GM21381 (cell line): ENCODE results near the gene TIRAP.
A peak's percentile ranks its signal among the peaks of the same experiment; 100 is the strongest.
"Not testable (repeated sequence)": the region's sequence is repeated elsewhere in the genome, so short reads cannot be mapped to it uniquely, and the experiment has no call there.

Source experiments
- ATAC-seq: cut with Tn5 transposase; IDR thresholded peaks from one replicate; pipeline ENCODE4 v1.9.1; 2021; ENCODE audit warnings: mild to moderate bottlenecking, moderate library complexity; ENCODE audit not compliant: unreplicated experiment

The TIRAP gene

DNA sequence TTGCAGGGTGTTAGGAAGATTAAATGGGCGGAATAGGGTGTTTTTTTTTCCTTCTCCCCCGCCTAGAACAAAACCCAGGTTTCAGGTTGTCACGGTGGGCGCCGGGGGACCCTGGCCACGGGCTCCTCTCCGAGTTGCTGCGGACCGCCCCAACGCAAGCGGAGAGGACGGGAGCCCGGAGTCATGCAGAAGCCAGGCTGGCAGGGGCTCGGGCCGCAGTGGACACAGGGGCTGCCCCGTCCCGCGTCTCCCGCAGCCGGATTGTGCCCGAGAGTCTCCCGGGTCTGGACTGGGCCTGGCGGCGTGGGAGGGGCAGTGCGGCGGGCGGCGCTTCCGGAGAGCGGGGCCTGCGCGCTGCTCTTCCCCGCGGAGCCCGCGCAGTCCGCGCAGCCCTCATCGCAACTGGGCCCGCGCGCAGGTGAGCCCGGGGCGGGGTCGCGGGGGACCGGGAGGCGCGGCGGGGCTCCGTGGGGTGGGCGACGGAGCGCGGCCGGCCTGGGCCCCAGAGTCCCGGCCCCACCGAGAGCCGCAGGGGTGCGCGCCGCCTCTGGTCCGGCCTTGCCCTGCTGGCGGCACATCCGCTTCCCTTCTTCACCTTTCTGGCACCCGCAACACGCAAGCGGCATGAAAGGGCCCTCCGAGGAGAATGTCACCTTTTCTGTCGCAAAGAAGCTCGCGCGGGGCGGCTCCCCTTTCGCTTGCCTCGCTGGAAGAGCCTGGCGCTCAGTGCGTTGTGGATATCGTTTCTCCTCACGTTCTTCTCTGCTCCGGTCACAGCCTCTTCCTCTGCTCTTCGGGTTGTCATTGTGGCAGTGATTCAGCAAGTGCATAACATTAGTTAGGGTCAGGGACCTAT, at the start of gene TIRAP:
Gene TIRAP (plus strand): TSS at position 358 of the 856 bp plus-strand sequence. CDS start 7,802 bp downstream, outside the sequence.
- peak; percentile 59 for ATAC-seq

DNA sequence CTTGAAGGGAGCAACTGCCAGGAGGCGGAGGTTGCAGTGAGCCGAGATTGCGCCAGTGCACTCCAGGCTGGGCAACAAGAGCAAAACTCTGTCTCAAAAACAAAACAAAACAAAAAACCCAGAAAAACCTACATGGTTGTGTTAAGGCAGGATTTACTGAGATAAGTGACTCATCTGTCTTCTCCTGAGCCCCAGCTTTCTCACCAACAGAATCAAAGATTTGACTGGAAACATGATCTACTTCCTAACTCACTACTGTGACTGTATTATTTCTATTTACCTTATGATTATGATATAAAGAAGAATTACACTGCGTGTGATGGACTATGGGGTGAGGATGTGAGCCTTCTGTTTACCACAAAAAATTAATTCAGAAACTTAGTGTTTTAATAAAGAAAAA, 49.5 kb upstream of the TIRAP start:
- ATAC-seq: no peak

DNA sequence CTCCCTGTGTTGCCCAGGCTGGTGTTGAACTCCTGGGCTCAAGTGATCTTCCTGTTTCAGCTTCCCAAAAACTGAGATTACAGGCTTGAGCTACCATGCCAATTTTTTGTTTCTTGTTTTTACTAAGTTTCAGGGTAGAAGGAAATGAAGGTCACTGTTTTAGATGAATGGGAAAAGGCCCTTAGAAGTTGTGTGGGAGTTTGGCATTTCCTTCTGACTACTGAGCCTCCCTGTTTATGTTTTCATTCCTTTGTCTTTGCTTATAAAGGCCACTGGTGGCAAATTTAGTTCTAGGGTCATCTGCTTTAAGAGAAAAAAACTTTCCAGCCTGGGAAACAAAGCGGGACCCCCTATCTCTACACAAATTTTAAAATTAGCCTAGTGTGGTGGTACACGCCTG, 36.3 kb upstream of the TIRAP start:
- ATAC-seq: no peak

- ATAC-seq: no peak
Measured at GRCh38 chr11:126253265-126253664, 29.6 kb upstream of the TIRAP start.

GRCh38 chr11:126254819-126255218, 28.1 kb upstream of the TIRAP start:
- ATAC-seq: no peak

GRCh38 chr11:126255507-126255906, 27.4 kb upstream of the TIRAP start:
- ATAC-seq: not testable (repeated sequence)

GRCh38 chr11:126256216-126256615, 26.7 kb upstream of the TIRAP start:
- ATAC-seq: no peak

- ATAC-seq: no peak
Measured at GRCh38 chr11:126257144-126257543, 25.7 kb upstream of the TIRAP start.

- no peak for ATAC-seq
Measured at GRCh38 chr11:126257764-126258163, 25.1 kb upstream of the TIRAP start.

DNA sequence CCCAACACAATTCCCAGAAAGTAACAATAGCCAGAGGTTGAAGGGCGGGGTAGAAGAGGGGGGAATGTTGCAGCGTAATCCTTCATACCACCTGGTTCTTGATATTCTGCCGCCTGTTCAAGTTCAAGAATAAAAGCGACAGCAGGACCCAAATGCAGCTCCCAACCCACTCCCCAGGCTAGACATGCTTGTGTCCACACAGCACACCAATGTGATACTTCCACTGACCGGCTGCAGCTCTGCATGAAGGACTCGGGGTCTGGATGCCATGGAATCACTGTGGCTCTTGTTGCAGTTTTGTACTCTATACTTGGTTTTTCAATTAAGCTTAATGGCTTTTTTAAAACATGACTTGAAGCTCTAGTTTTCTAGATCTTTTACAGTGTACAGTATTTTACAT, 20.7 kb upstream of the TIRAP start:
- no peak for ATAC-seq

DNA sequence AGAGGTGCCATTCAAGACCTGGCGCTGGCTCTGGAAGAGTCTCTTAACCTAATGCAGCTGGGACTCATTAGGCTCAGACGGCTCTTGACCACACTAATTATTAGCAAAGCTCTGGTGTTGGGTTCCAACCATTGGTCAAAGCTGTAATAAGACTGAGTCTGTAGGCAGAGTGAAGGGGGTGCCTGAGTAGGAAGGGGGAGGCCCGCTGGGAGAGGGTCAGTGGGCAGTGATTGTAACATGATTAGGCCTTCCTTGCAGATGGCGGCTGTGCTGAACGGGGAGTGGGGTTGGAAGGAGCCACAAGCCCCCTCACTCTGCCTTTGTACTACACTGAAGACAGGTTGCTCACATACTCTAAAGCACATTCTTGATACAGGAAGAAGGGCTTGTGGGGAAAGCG, 19.4 kb upstream of the TIRAP start:
- no peak for ATAC-seq

DNA sequence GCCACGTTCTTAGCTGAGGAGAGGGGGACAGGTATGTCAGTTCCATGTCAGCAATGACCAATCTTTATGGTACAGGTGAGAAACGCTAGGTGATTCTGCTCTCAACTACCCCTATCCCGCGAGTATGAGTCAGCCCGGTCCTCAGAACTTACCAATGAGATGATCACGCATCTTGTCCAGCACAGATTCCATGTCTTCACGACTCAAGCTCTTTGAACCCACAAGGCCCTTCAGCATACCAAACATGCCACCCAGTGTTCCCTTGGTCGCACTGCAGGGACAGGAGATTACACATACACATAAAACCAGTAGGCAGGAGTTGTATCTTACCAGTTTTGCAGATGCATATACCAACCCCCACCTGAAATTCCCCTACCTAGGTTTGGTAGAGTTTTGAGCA, 17.1 kb upstream of the TIRAP start:
- no peak for ATAC-seq

GRCh38 chr11:126267650-126268049, 15.2 kb upstream of the TIRAP start:
- ATAC-seq: no peak

GRCh38 chr11:126268361-126268707, 14.6 kb upstream of the TIRAP start:
- no peak for ATAC-seq

DNA sequence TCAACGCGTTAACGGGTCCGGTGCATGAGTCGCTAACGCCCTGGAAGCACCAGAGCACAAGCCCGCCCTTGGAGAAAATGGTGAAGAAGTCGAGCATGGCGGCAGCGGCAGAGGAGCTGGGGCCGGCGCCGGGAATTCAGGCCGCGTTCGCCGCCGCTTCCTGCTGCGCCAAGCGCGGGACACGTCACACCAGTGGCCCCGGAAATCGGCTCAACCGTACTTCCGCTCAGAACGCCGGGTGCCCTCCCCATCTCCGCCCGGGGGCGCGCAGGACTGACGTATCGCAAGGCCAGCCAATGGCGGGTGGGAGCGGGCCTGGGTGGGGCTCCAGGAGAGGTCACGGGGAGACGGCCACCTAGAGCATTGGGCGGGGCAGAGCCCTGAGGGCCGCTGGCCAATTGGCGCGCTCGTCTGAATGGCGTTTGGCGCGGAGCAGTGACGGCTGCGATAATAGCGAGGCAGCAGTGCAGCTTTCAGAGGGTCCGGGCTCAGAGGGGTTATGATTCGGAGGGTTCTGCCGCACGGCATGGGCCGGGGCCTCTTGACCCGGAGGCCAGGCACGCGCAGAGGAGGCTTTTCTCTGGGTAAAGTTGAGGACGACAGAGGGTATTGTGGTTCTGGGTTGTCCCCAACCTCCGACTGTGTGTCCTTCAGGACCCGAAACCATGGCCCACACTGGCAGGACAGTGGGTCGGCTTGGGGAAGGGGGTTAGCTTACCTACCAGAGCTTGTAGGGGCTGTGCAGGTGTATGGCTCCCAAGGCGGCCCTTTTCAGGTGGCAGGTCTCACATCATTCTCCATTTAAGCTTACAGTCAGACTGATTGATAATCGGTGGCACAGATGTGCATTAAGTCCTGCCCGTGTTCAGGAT, 13.9 kb upstream of the TIRAP start, which contains the start of the genes FOXRED1 and SRPRA:
Gene FOXRED1 (plus strand): TSS at position 447 of the 872 bp plus-strand sequence. CDS start 53 bp downstream, at position 500.
Gene SRPRA (minus strand): TSS at position 188 of the 872 bp plus-strand sequence. CDS start 91 bp downstream, at position 97.
- ATAC-seq: peak; percentile 99

- no peak for ATAC-seq
Measured at GRCh38 chr11:126277322-126277721, 5.6 kb upstream of the TIRAP start.

DNA sequence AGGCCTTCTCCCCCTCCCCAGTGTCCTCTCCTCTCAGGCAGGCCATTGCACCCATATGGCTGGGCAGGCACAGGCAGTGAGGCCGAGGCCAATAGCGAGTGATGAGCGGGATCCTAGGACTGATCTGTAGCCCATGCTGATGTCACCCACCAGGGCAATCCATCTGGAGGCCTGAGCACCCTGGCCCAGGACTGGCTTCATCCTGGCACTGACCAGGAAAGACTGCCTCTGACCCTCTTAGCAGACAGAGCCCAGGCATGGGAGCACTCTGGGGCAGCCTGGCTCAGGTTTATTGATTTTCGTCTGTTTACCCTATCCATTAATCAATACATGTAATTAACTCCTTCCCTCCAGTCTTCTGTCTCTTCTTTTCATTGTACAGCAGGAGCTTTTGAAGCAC, 5.1 kb upstream of the TIRAP start:
- ATAC-seq: no peak

DNA sequence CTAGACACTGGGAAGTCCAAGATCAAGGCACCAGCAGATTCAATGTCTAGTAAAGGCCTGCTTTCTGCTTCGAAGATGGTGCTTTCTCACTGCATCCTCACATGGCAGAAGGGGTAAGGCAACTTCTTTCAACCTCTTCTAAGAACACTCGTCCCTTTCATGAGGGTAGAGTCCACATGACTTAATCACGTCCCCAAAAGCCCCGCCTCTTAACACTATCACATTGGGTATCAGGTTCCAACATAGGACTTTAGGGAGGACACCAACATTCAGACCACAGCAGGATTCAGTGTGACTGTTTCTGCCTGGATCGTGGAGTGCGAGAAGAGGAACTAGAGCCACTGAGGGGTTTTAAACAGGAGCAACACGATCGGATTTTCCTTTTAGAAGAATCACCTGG, 3.7 kb upstream of the TIRAP start:
- ATAC-seq: no peak

DNA sequence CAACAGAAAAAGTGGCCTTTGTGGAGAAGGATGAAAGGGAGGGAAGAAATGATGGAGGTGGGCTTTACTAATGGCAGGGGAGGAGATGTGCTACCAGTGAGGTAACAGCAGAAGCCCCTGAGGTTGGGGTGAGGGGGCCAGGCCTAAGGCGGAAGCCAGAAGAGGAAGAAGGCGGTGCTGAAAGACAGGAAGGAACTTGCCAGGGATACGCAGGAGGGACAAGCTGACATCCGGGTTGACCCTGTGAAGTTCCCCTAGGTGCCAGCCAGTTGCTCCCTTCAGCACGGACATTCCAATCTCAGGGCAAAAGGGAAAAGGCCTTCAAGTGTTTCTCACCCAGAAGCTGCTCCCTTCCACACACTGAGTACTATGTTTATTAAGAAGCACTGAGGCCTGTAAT, 2.3 kb upstream of the TIRAP start:
- ATAC-seq: no peak

DNA sequence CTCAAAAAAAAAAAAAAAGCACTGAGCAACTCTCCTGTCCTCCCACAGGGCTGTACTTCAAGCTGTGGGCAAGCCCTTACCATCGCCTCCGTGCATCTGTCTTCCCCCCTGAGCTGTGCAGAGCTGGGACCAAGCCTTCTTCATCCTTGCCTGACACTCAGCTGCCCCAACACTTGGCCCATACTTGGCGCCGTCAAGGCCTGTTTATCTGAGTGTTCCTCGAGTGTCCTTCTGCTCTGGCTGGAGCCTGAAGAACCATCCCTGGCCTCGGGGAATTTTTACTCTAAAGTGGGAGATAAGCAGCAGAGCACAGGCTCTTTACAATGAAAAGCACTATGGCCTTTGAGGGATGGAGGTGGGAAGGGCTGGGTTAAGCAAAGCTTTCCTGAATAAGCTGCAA, 1.6 kb upstream of the TIRAP start:
- ATAC-seq: no peak

DNA sequence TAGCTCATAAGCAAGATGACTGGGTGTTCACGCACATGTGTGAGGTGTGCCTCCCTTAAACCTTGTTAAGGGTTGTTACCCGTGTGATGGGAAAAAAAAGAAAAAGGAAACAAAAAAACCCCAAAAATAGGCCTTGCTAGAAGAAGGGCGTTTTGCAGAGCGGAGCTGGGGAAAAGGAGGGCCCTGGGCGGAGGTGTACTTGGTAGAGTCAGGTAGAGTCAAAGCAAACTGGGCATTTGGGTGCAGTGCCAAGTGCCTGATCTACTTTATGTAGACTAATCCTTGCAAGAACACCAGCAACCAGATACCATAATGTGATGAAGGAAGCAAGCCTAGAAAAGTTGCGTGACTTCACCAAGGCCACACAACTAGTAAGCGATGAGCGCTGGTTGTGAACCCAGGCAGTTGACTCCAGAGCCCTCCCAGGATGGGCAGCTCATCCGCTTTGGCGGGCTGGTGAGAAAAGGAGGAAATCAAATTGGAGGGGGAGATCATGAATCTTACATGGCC, 1.2 kb upstream of the TIRAP start:
- ATAC-seq: no peak

GRCh38 chr11:126282361-126282735, 545 bp upstream of the TIRAP start:
- no peak for ATAC-seq
